Body of pancreas (tissue), 4 donors: Measurements from ENCODE around the gene DAPK1. TPM values are rescaled to one million over a fixed set of nuclear protein-coding genes. Genes with fewer than 3 reads are reported as not detected.
A peak's percentile ranks its signal among the peaks of the same experiment; 100 is the strongest.

Source experiments
- ATAC-seq: fragments of 150-250 bp; one replicate; pipeline ENCODE4 v1.9.1; 2016
- DNase-seq, 4 donors: peaks; one replicate each; pipeline ENCODE4 v3.0.0-alpha.2; 2019
- H3K27ac ChIP-seq, 4 donors: fragments of 200-600 bp; sonication (generic); 1 replicate in 3 of 4; 2 replicates in 1 of 4; pipeline versions ENCODE4 v1.5.1 to v1.6.1; 2016 to 2019; ENCODE audit warnings: mild to moderate bottlenecking in 1 of 4, mixed read lengths in 1 of 4, moderate library complexity in 1 of 4
- H3K27me3 ChIP-seq, 2 donors: fragments of 200-600 bp; sonication (generic); one replicate each; pipeline ENCODE4 v1.6.0; 2016; ENCODE audit warnings: mild to moderate bottlenecking in 1 of 2
- H3K36me3 ChIP-seq, 2 donors: fragments of 200-600 bp; sonication (generic); replicated peaks in 1 of 2; 2 replicates each; pipeline ENCODE4 v1.5.1; 2016; ENCODE audit warnings: low read depth in 2 of 2; ENCODE audit not compliant: insufficient read depth in 1 of 2
- H3K4me1 ChIP-seq: fragments of 200-600 bp; sonication (generic); one replicate; pipeline ENCODE4 v1.6.0; 2016
- H3K4me3 ChIP-seq, 2 donors: fragments of 200-600 bp; sonication (generic); 1 replicate in 1 of 2; 2 replicates in 1 of 2; pipeline ENCODE4 v1.5.1; 2016 to 2019
- H3K9me3 ChIP-seq, 3 donors: fragments of 200-600 bp; sonication (generic); 1 replicate in 2 of 3; 2 replicates in 1 of 3; pipeline ENCODE4 v1.5.1; 2016
- POLR2A ChIP-seq, 3 donors: fragments of 450-650 bp; IDR thresholded peaks; one replicate each; pipeline ENCODE4 v1.6.1; 2016; ENCODE audit warnings: antibody characterized with exemption in 3 of 3, mild to moderate bottlenecking in 2 of 3
- WGBS, 2 donors: methylation state at CpG; one replicate each; pipeline ENCODE4 v1.1.5; 2017; 5-methylcytosine and 5-hydroxymethylcytosine counted together
- intact Hi-C: fragments of 100-400 bp; cut with DNase I; formaldehyde crosslinking; loops from one replicate; pipeline ENCODE4 v1.15.1; 2023
- total RNA-seq, 2 donors: library from RNA; depleted of rRNA; stranded (reverse); fragments of >200 nt; gene quantifications; one replicate each; pipeline ENCODE4 v1.1.0, GENCODE V29; 2016
- TF ChIP-seq, protein P1 (sequence below), 7 experiments: fragments of 450-650 bp in 4 of 7; fragments of 200-600 bp in 3 of 7; sonication (generic) in 3 of 7; IDR thresholded peaks; one replicate each; pipeline ENCODE4 v1.5.1; 2016 to 2019; ENCODE audit warnings: antibody characterized with exemption in 7 of 7

The DAPK1 gene
- total RNA-seq, 2 donors from 2014 or later, result 79.6 to 152 TPM

DNA sequence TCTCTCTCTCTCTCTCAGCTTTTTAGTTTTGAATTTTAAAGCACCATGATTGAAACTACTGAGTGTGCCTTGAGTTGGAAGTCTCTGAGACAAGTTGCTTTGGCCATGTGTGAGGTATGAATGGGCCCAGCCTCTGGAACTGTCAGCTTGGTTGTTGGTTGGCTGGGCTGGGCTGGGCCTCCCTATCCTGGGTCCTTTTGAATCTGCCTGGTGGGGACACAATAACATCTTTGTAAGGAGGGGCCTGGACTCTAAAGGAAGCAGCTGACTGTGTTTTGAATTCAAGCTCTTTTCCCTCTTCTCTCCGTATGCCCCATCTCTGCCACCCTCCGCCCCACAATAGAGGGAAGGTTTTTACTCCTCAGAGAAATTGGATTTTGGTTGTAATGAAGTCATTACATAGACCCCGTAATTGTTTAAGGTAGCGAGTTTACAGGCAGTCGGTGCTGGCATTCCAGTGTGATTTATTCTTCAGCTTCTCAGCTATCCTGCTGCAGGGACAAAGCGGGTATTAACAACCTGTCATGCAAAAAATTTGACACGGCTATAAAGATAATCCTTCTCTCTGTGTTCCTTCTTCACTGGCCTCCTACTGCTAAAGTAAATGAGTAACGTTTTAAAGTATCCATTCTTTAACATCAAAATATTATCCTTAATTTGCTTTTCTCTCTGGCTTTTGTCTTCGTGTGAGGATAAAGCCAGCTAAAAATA is 105.4 kb downstream of the DAPK1 start:
- intact Hi-C loops, result no loop called here
- ATAC-seq (no peak), DNase-seq (no peak)
- no peaks in the 10 kb centered on the region for H3K27me3 ChIP-seq
- TF ChIP-seq, protein P1, sequence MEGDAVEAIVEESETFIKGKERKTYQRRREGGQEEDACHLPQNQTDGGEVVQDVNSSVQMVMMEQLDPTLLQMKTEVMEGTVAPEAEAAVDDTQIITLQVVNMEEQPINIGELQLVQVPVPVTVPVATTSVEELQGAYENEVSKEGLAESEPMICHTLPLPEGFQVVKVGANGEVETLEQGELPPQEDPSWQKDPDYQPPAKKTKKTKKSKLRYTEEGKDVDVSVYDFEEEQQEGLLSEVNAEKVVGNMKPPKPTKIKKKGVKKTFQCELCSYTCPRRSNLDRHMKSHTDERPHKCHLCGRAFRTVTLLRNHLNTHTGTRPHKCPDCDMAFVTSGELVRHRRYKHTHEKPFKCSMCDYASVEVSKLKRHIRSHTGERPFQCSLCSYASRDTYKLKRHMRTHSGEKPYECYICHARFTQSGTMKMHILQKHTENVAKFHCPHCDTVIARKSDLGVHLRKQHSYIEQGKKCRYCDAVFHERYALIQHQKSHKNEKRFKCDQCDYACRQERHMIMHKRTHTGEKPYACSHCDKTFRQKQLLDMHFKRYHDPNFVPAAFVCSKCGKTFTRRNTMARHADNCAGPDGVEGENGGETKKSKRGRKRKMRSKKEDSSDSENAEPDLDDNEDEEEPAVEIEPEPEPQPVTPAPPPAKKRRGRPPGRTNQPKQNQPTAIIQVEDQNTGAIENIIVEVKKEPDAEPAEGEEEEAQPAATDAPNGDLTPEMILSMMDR (IDR thresholded peaks at IDR 0.05), result no peak
- TF ChIP-seq POLR2A (IDR thresholded peaks at IDR 0.05), result no peak
- H3K27ac ChIP-seq, result peak overlapping the region in 1 of 4 donors; percentile 10
- no peak overlapping the region for H3K4me3 ChIP-seq
- peaks cover 0 to 11% of the 10 kb centered on the region in 2 donors for H3K36me3 ChIP-seq
- peaks cover 41% of the 10 kb centered on the region for H3K4me1 ChIP-seq
- 65 to 68% methylated on average over 9 of the region's 9 CpGs for WGBS, 2 donors
- H3K9me3 ChIP-seq, result no peaks in the 10 kb centered on the region

DNA sequence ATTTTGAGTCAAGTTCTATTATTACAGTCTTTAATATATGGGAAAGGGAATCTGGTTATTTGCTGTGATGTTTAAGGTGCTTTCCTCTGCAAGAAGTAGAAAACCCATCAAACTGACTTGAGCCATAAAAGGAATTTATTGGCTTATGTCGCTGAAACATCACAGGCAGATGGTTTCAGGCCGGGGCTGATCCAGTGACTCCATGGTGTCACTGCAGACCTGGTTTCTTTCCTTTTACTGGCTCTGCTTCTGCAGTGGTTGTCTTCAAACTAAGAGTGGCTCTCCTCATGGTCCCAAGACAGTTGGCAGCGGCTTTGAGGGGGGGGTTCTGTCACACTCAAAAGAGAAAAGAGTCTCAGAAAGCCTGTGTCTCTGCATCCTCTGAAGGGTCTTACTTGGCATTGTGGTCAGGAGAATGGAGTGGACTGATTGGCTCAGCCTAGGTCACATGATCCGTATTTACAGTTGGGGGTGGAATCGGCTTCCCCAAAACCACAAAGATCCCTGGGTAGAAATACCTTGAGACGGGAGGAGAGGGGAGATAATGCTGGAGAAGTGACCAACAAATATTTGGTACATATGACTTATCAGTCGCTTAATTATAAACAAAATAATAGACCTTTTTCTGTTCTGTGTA is 106.3 kb downstream of the DAPK1 start:
- ATAC-seq (no peak), DNase-seq (no peak)
- Histone ChIP-seq H3K27ac (peak overlapping the region in 1 of 4 donors; percentile 3), H3K36me3 (peaks cover 0 to 11% of the 10 kb centered on the region in 2 donors), H3K27me3 (no peaks in the 10 kb centered on the region), H3K9me3 (no peaks in the 10 kb centered on the region), H3K4me3 (no peak overlapping the region), H3K4me1 (peaks cover 32% of the 10 kb centered on the region)
- TF ChIP-seq, protein P1 (IDR thresholded peaks at IDR 0.05), result no peak
- no peak for TF ChIP-seq POLR2A (IDR thresholded peaks at IDR 0.05)
- WGBS, 2 donors, result 76 to 77% methylated on average over 7 of the region's 7 CpGs
- intact Hi-C loops, result no loop called here

DNA sequence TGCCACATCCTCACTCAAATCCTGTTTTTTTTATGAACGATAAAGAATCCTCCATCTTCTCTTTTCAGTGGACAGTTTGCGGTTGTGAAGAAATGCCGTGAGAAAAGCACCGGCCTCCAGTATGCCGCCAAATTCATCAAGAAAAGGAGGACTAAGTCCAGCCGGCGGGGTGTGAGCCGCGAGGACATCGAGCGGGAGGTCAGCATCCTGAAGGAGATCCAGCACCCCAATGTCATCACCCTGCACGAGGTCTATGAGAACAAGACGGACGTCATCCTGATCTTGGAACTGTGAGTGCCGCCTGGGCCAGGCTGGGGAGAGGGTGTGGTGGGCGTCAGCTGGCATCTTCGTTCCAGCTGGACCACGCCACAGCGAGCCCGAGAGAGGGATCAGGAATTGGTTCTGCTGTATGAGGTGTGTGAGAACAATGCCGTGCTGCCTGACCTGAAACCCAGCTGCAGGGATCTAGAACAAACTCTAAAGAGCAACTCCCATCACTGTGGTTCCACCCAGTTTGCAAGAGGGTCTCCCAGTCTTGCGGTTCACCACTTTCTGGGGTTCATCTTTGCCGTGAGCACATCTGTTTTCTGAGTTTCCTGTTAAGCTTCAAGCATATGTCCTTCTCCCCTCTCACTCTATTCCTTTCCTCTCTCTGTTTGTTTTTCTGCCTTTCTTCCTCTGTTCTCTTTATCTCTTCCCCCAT is 107.4 kb downstream of the DAPK1 start:
- 91 to 95% methylated on average over 23 of the region's 23 CpGs for WGBS, 2 donors
- TF ChIP-seq, protein P1 (IDR thresholded peaks at IDR 0.05), result no peak
- TF ChIP-seq POLR2A (IDR thresholded peaks at IDR 0.05), result no peak
- intact Hi-C loops, result no loop called here
- Histone ChIP-seq H3K36me3 (peaks cover 0 to 11% of the 10 kb centered on the region in 2 donors), H3K4me3 (no peak overlapping the region), H3K27ac (no peak overlapping the region), H3K27me3 (no peaks in the 10 kb centered on the region), H3K9me3 (no peaks in the 10 kb centered on the region), H3K4me1 (peaks cover 21% of the 10 kb centered on the region)
- ATAC-seq, result no peak
- no peak for DNase-seq

DNA sequence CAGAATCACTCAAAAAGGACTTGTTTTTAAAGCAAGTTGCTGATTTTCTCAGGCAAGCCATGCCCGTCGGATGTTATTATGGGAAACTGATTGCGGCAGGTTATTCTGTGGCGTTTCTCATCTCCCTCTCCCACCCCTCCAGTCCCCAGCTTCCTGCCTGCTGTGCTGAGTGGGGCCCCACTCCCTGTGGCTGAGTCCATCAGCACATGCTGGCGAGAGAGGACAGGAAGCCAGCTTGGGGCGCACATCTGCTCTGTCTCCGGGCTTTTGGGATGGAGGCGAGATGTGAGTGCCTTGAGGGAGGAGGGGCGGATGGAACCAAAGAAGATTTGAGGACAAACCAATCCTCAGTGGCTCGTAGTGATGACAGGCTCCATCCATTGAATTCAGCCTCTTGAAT is 108.0 kb downstream of the DAPK1 start:
- no peak overlapping the region for H3K27ac ChIP-seq
- no peak for TF ChIP-seq POLR2A (IDR thresholded peaks at IDR 0.05)
- TF ChIP-seq, protein P1 (IDR thresholded peaks at IDR 0.05), result no peak
- H3K9me3 ChIP-seq, result no peaks in the 10 kb centered on the region
- intact Hi-C loops, result no loop called here
- no peak for DNase-seq
- no peak overlapping the region for H3K4me3 ChIP-seq
- H3K4me1 ChIP-seq, result peaks cover 15% of the 10 kb centered on the region
- ATAC-seq, result no peak
- no peaks in the 10 kb centered on the region for H3K27me3 ChIP-seq
- WGBS, 2 donors, result 85 to 94% methylated on average over 10 of the region's 10 CpGs
- peaks cover 0 to 11% of the 10 kb centered on the region in 2 donors for H3K36me3 ChIP-seq
